Measurements from ENCODE around the gene ZDHHC3. TPM values are rescaled to one million over a fixed set of nuclear protein-coding genes. Genes with fewer than 3 reads are reported as not detected.

ZDHHC3 gene
- total RNA-seq, 3 donors from 2014 or later = 69.5 to 120 (median 71.9) TPM

DNA sequence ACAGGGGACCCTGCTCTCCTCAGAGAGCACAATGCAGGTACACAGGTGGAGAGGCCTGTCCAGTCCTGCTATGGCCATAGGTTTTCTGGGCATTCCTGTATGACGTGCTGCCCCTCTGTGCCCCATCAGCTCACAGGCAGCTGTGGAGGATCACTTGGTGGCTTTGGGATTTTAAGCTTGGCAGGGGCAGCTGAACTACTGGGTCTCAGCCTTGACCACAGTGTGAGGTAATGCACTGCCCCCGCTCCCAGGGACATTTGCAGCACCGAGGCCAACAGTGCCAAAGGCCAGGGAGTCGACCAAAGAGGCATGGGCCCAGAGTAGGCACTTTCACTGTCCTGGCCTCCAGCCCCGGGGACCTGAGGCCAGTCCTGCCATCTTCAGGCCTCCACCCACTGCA, 46.2 kb downstream of the ZDHHC3 start:
- TF ChIP-seq POLR2AphosphoS5 (IDR thresholded peaks at IDR 0.05) = no peak
- TF ChIP-seq POLR2A (IDR thresholded peaks at IDR 0.05) = no peak
- no peak for TF ChIP-seq CTCF (IDR thresholded peaks at IDR 0.05)
- no peaks in the 10 kb centered on the region for H3K36me3 ChIP-seq
- no peaks in the 10 kb centered on the region for H3K27me3 ChIP-seq
- no peak overlapping the region for H3K27ac ChIP-seq
- no peaks in the 10 kb centered on the region for H3K9me3 ChIP-seq
- intact Hi-C loops (cut with DNase I; ENCODE audit: low total_unique reads) = no loop called here
- no peaks in the 10 kb centered on the region for H3K4me1 ChIP-seq
- DNase-seq (ENCODE audit: low spot score in 2 of 2) = no peak
- no peak overlapping the region for H3K4me3 ChIP-seq

GRCh38 chr3:44927371-44927770, 48.6 kb downstream of the ZDHHC3 start:
- no peak overlapping the region for H3K4me3 ChIP-seq
- no peaks in the 10 kb centered on the region for H3K9me3 ChIP-seq
- H3K27ac ChIP-seq = no peak overlapping the region
- TF ChIP-seq POLR2AphosphoS5 (IDR thresholded peaks at IDR 0.05) = no peak
- TF ChIP-seq CTCF (IDR thresholded peaks at IDR 0.05) = no peak
- TF ChIP-seq POLR2A (IDR thresholded peaks at IDR 0.05) = no peak
- H3K36me3 ChIP-seq = no peaks in the 10 kb centered on the region
- intact Hi-C loops (cut with DNase I; ENCODE audit: low total_unique reads) = no loop called here
- H3K27me3 ChIP-seq = no peaks in the 10 kb centered on the region
- no peaks in the 10 kb centered on the region for H3K4me1 ChIP-seq
- no peak for DNase-seq (ENCODE audit: low spot score in 2 of 2)

GRCh38 chr3:44926921-44927320, 49.1 kb downstream of the ZDHHC3 start:
- no peak for DNase-seq (ENCODE audit: low spot score in 2 of 2)
- no peaks in the 10 kb centered on the region for H3K9me3 ChIP-seq

DNA sequence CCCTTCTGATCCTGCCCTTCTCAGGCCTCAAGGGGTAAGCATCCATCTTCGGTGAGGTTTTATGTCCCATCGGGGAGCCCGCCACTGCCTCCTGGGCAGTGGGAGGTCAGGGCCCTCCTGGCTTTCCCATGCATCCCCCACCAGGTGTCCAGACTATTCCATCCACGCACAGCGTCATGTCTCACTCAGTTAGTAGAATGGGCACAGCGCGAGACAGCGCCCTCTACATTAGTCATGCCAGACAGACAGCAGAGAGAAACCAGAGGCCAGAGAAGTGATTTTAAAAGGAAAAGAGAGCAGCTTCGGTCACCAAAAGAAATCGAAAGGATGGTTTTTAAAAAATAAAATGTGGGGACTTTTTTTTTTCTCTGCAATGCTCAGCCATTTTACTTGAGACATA, 49.8 kb downstream of the ZDHHC3 start:
- Histone ChIP-seq H3K36me3 (no peaks in the 10 kb centered on the region), H3K4me3 (no peak overlapping the region), H3K27me3 (no peaks in the 10 kb centered on the region), H3K4me1 (no peaks in the 10 kb centered on the region), H3K9me3 (no peaks in the 10 kb centered on the region), H3K27ac (no peak overlapping the region)
- intact Hi-C loops (cut with DNase I; ENCODE audit: low total_unique reads) = no loop called here
- no peak for DNase-seq (ENCODE audit: low spot score in 2 of 2)
- TF ChIP-seq CTCF (IDR thresholded peaks at IDR 0.05) = no peak
- no peak for TF ChIP-seq POLR2AphosphoS5 (IDR thresholded peaks at IDR 0.05)
- TF ChIP-seq POLR2A (IDR thresholded peaks at IDR 0.05) = no peak

More at GRCh38 chr3:44926921-44927320, 49.1 kb downstream of the ZDHHC3 start:
- no peak overlapping the region for H3K4me3 ChIP-seq
- no peaks in the 10 kb centered on the region for H3K27me3 ChIP-seq
- intact Hi-C loops (cut with DNase I; ENCODE audit: low total_unique reads) = no loop called here
- no peaks in the 10 kb centered on the region for H3K36me3 ChIP-seq
- H3K27ac ChIP-seq = no peak overlapping the region
- TF ChIP-seq POLR2A (IDR thresholded peaks at IDR 0.05) (no peak), POLR2AphosphoS5 (IDR thresholded peaks at IDR 0.05) (no peak), CTCF (IDR thresholded peaks at IDR 0.05) (no peak)
- H3K4me1 ChIP-seq = no peaks in the 10 kb centered on the region

- H3K4me1 ChIP-seq = no peaks in the 10 kb centered on the region
- intact Hi-C loops (cut with DNase I; ENCODE audit: low total_unique reads) = no loop called here
- H3K36me3 ChIP-seq = no peaks in the 10 kb centered on the region
Observed at GRCh38 chr3:44924457-44925084, 51.4 kb downstream of the ZDHHC3 start.

More at GRCh38 chr3:44924457-44925084, 51.4 kb downstream of the ZDHHC3 start:
- Histone ChIP-seq H3K27ac (no peak overlapping the region), H3K4me3 (no peak overlapping the region), H3K27me3 (no peaks in the 10 kb centered on the region), H3K9me3 (no peaks in the 10 kb centered on the region)
- no peak for DNase-seq (ENCODE audit: low spot score in 2 of 2)
- TF ChIP-seq POLR2AphosphoS5 (IDR thresholded peaks at IDR 0.05) = no peak
- no peak for TF ChIP-seq CTCF (IDR thresholded peaks at IDR 0.05)
- TF ChIP-seq POLR2A (IDR thresholded peaks at IDR 0.05) = no peak

Data from breast epithelium (tissue), 4 donors.